SK-N-SH (cell line): ENCODE data around the gene EIF4G2.

Experiments used
- CTCF ChIP-seq: fragments of 200-600 bp; sonication (generic); IDR thresholded peaks from 2 replicates; pipeline ENCODE4 v1.6.1; 2017; ENCODE audit warnings: antibody characterized with exemption, mild to moderate bottlenecking, moderate library complexity
- PBX3 ChIP-seq: IDR thresholded peaks from 2 replicates; pipeline ENCODE4; 2012
- RCOR1 ChIP-seq: fragments of 150-350 bp; IDR thresholded peaks from 2 replicates; pipeline ENCODE4 v1.6.1; 2017; ENCODE audit warnings: antibody characterized with exemption, low read length
- RFX5 ChIP-seq: IDR thresholded peaks from 2 replicates; pipeline ENCODE4 v1.6.1; 2012; ENCODE audit warnings: mild to moderate bottlenecking, improper control_type of control experiment, low read length
- SIN3A ChIP-seq: IDR thresholded peaks from 2 replicates; pipeline ENCODE4 v1.6.1; 2012; ENCODE audit warnings: low read depth, mild to moderate bottlenecking, low read length, moderate library complexity, borderline replicate concordance
- USF2 ChIP-seq: fragments of 150-350 bp; IDR thresholded peaks from 2 replicates; pipeline ENCODE4 v1.6.1; 2017; ENCODE audit warnings: antibody characterized with exemption, low read length, low read depth, borderline replicate concordance

GRCh38 chr11:10845589-10845988, 36.9 kb upstream of the EIF4G2 start:
- TF ChIP-seq SIN3A: no peak
- TF ChIP-seq RFX5: no peak
- TF ChIP-seq RCOR1: no peak
- TF ChIP-seq USF2: no peak
- no peak for TF ChIP-seq PBX3
- no peak for TF ChIP-seq CTCF
